Left colon (tissue), 2 donors: ENCODE measurements around the gene PSTPIP2. TPM values are rescaled to one million over a fixed set of nuclear protein-coding genes. Genes with fewer than 3 reads are reported as not detected.
"Not testable (repeated sequence)": the region's sequence is repeated elsewhere in the genome, so short reads cannot be mapped to it uniquely, and the experiment has no call there.

Experiments used
- ATAC-seq: fragments of 200-7000 bp; cut with Tn5 transposase; one replicate; pipeline ENCODE4 v1.9.1; 2020; ENCODE audit warnings: mild to moderate bottlenecking, moderate library complexity
- DNase-seq, 2 donors: peaks; one replicate each; pipeline ENCODE4 v3.0.0-alpha.2; 2020
- intact Hi-C, 2 donors: fragments of 100-400 bp; cut with DNase I in 1 of 2; cut with micrococcal nuclease in 1 of 2; formaldehyde crosslinking; loops; one replicate each; pipeline versions ENCODE4 v1.11.2 to v1.14.0; 2022; cut with DNase I, micrococcal nuclease
- total RNA-seq, 2 donors: library from RNA; stranded (reverse); fragmentation: NEBNext Ultra II Directional; extraction: Animal tissue kit (Norgen Biotek cat#: 25700); gene quantifications; one replicate each; pipeline ENCODE4 v1.2.1, GENCODE V29; 2021
- donor health status: DM: no; HTN: no; CAD: no.
- donor health status: DM: yes; HTN: yes; CAD: no.

PSTPIP2 gene
- total RNA-seq, 2 donors from 2014 or later = 3.7 to 7.4 TPM

- intact Hi-C loops = no loop called here
- DNase-seq (no peak), ATAC-seq (no peak)
Measured at GRCh38 chr18:46001074-46001473, 71.0 kb downstream of the PSTPIP2 start.

GRCh38 chr18:45999536-45999935 is 72.5 kb downstream of the PSTPIP2 start:
- no peak for DNase-seq
- no peak for ATAC-seq
- intact Hi-C loops = no loop called here

- ATAC-seq (no peak), DNase-seq (no peak)
Measured at GRCh38 chr18:45998244-45998643, 73.8 kb downstream of the PSTPIP2 start.

DNA sequence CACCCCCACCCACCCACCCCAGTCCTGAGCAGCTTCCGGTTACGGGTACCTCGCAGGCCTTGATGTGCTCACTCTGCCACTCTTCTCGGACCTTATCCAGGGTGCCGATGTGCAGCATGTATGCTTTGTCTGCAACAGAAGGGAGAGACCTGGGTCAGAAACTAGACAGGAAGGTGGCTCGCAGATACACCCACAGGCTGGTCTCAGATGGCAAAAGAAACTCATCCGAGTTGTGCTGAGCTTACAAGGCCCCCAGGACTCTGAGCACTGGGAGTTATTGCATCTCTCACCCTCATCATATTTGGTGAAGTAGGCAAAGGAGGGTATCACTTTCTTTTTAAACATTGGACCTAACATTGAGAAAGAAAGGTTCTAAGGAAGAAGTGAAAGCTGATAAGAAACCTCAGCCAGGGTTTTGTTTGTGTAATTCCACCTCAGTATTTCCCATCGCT is 74.3 kb downstream of the PSTPIP2 start:
- intact Hi-C loops = no loop called here
- no peak for DNase-seq
- no peak for ATAC-seq

More at GRCh38 chr18:45998244-45998643, 73.8 kb downstream of the PSTPIP2 start:
- intact Hi-C loops = no loop called here

DNA sequence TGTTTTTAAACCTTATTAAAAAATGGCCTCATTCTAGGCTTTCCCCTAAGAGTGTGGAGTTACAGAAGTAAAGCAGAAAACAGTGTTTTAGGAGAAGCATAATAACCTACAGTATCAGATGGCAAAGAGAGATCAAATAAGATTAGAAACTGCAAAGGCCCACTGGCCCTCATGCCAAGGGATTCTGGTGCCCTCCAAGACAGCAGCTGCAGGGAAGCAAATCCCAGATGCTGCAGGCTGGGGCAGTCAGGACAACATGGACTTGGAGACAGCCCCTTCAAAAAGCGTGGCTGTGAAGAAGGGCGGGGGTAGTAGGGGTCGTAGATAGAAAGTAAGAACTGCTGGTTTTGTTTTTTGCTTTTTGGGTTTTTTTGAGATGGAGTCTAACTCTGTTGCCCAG is 76.6 kb downstream of the PSTPIP2 start:
- DNase-seq (no peak), ATAC-seq (no peak)
- intact Hi-C loops = no loop called here

GRCh38 chr18:45993438-45993837 is 78.6 kb downstream of the PSTPIP2 start:
- DNase-seq (no peak), ATAC-seq (no peak)
- intact Hi-C loops = no loop called here

- DNase-seq, intact Hi-C loops, ATAC-seq: not testable (repeated sequence)
Measured at GRCh38 chr18:45992527-45992926, 79.5 kb downstream of the PSTPIP2 start.

DNA sequence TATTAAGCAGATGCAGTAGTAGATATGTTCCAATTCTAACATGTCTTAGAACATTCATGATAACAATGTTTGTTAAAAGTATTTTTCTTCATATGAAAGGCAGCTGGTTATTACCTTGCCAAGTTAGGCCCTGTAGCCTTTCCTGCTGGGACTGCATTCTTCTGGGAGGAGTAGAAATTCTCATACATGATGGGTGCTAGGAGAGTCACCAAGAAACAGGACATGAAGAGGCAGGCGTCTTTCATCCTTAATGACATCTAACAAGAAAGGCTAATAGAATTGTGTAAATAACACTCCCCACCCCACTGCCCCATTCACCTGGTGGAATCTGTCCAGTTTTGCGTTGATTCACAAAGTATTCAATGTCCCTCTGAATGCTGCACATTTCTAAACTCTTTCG is 80.3 kb downstream of the PSTPIP2 start:
- ATAC-seq = no peak
- DNase-seq = no peak
- intact Hi-C loops = no loop called here

- intact Hi-C loops = no loop called here
- no peak for ATAC-seq
- DNase-seq = no peak
Measured at GRCh38 chr18:45984546-45985235, 87.4 kb downstream of the PSTPIP2 start.

- DNase-seq (no peak), ATAC-seq (no peak)
- intact Hi-C loops = no loop called here
Measured at GRCh38 chr18:45981821-45982220, 90.2 kb downstream of the PSTPIP2 start.

GRCh38 chr18:45980229-45980628 is 91.8 kb downstream of the PSTPIP2 start:
- intact Hi-C loops = no loop called here
- no peak for DNase-seq
- ATAC-seq = peak; percentile 51

GRCh38 chr18:45978084-45978483 is 94.0 kb downstream of the PSTPIP2 start:
- ATAC-seq (no peak), DNase-seq (no peak)
- intact Hi-C loops = no loop called here

DNA sequence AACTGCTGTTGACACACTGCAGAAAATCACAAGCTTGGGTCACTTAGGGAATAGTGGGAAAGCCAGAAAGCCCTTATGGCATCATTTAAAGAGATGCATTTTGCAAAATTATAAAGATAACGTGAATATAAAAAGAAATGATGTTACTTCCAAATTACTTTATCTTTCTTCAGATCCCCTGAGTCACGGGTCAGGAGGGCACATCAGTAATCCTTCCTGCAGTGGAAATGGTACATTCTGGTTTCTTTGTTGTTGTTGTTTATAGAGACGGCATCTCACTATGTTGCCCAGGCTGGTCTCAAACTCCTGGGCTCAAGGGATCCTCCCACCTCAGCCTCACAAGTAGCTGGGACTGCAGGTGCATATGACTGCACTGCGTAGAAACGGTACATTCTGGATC is 95.1 kb downstream of the PSTPIP2 start:
- DNase-seq (no peak), ATAC-seq (no peak)
- intact Hi-C loops = no loop called here

- intact Hi-C loops = no loop called here
- DNase-seq (no peak), ATAC-seq (no peak)
Measured at GRCh38 chr18:45976566-45976965, 95.5 kb downstream of the PSTPIP2 start.

GRCh38 chr18:45974088-45974536 is 97.9 kb downstream of the PSTPIP2 start:
- intact Hi-C loops = no loop called here
- ATAC-seq = peak; percentile 93
- peak; percentile 56 to 67 for DNase-seq

- peak; percentile 99 for ATAC-seq
- DNase-seq = peak; percentile 97 to 98
- intact Hi-C loops = loop anchor here in 1 of 2 donors (10.0 kb wide), 2 partner anchors 108 to 1252 kb away; partner anchors contain the start of gene PSTPIP2
Measured at GRCh38 chr18:45967007-45967706, 104.9 kb downstream of the PSTPIP2 start, which contains the start of gene EPG5. EPG5 (minus strand) TSS chr18:45967329; CDS start chr18:45967239, 90 bp downstream.

DNA sequence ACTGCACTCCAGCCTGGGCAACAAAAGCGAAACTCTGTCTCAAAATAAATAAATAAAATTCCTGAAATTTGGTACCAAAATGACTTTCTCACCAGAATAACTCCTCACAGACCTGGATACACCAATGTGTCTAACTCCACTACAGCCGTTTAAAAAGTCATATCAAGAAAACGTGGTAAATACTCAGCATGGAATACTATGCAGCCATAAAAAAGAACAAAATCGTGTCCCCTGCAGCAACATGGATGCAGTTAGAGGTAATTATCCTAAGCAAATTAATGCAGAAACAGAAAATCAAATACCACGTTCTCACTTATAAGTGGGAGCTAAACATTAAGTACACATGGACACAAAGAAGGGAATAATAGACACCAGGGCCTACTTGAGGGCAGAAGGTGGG is 107.1 kb downstream of the PSTPIP2 start:
- not testable (repeated sequence) for ATAC-seq, DNase-seq
- intact Hi-C loops = loop anchor here in 1 of 2 donors (10.0 kb wide), 2 partner anchors 110 to 1250 kb away; partner anchors contain the start of gene PSTPIP2

DNA sequence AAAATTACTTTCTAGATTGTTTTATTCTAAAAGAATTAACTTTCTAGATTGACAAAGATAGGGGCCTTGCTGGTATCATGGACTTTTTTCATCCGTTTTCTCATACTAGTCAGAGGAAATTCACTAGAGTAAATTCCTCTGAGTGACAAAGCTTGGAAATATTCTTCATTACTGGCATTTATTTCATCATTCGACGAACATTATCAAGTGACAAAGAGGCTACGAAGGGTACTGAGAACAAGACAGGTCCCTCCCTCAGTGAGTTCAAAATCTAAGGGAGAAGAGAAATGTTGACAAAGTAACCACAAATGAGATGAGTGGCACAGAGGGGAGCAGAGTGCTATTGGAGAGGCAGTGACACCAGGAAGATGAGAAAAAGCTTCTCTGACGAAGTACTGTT is 109.2 kb downstream of the PSTPIP2 start:
- ATAC-seq (no peak), DNase-seq (no peak)
- intact Hi-C loops = loop anchor here in 1 of 2 donors (10.0 kb wide), 2 partner anchors 112 to 1248 kb away; partner anchors contain the start of gene PSTPIP2

- DNase-seq = no peak
- ATAC-seq = no peak
- intact Hi-C loops = loop anchor here in 1 of 2 donors (10.0 kb wide), 2 partner anchors 112 to 1248 kb away; partner anchors contain the start of gene PSTPIP2
Measured at GRCh38 chr18:45962461-45962860, 109.6 kb downstream of the PSTPIP2 start.

GRCh38 chr18:45959484-45959883 is 112.6 kb downstream of the PSTPIP2 start:
- intact Hi-C loops, ATAC-seq, DNase-seq: not testable (repeated sequence)
